HTR-8/SVneo (cell line): ENCODE measurements around the gene SRSF2.
A peak's percentile ranks its signal among the peaks of the same experiment; 100 is the strongest.
"Not testable (repeated sequence)": the region's sequence is repeated elsewhere in the genome, so short reads cannot be mapped to it uniquely, and the experiment has no call there.

Source experiments
- DNase-seq: peaks from one replicate; pipeline ENCODE4 v3.0.0; 2011; ENCODE audit warnings: low spot score, mixed read lengths; ENCODE audit not compliant: insufficient read length
- FAIRE-seq: peaks from 2 replicates; lab custom pipeline; 2011; peaks lifted over from hg19 to GRCh38; lab: Jason Lieb, UNC

SRSF2 gene

DNA sequence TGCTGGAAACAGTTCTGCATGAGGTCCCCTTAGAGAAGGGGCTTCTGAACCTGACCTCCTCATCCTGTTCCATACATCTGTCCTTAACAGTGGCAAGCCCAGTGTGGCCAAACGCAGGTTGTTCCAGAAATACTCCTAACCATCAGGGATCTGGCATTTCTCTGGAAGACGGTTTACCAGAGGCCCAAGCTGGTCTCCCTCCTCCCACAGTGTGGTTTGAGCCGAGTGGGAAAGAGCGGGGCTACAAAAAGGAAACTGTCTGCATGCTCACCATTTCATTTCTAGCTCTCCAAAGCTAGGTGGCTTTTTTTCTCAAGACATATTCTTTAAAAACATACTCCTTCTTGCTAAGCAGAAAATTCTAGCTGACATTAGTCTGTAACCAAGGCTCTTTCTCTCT lies 32.3 kb downstream of the SRSF2 start:
- no peak for FAIRE-seq
- DNase-seq, result no peak

DNA sequence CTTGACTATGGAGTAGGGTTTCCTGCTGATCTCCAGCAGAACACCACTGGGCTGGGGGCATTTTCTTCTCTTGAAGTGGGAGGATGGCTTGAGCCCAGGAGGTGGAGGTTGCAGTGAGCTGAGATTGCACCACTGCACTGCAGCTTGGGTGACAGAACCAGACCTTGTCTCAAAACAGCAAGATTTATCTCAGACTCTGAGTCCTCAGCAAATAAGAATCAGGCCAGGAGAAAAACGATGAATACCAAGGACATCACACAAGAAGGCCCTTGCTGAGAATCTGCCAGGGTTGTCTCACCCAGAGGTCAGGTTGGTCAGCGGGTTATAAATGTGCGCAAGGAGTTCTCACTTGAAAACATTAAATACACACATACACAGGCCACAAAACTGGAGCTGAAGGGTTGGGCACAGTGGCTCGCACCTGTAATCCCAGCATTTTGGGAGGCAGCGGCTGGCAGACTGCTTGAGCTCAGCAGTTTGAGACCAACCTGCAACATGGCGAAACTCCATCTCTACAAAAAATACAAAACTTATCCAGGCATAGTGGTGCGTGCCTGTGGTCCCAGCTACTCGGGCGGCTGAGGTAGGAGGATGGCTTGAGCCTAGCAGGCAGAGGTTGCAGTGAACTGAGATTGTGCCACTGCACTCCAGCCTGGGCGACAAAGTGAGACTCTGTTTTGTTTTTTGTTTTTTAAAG lies 34.0 kb downstream of the SRSF2 start:
- no peak for FAIRE-seq
- DNase-seq, result no peak

DNA sequence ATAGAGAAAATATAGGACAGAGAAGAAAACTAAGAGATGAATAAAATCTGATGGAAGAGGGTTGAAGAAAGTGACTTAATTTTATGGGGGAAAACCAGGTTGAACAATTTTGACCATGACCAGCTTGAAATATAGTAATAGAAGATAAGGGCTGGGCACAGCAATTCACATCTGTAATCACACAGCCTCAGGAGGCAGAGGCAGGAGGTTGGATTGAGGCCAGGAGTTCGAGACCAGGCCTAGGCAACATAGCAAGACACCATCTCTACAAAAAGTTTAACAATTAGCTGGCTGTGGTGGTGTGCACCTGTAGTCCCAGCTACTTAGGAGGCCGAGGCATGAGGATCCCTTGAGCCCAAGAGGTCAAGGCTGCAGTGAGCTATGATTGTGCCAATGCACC lies 35.1 kb downstream of the SRSF2 start:
- no peak for FAIRE-seq
- no peak for DNase-seq

DNA sequence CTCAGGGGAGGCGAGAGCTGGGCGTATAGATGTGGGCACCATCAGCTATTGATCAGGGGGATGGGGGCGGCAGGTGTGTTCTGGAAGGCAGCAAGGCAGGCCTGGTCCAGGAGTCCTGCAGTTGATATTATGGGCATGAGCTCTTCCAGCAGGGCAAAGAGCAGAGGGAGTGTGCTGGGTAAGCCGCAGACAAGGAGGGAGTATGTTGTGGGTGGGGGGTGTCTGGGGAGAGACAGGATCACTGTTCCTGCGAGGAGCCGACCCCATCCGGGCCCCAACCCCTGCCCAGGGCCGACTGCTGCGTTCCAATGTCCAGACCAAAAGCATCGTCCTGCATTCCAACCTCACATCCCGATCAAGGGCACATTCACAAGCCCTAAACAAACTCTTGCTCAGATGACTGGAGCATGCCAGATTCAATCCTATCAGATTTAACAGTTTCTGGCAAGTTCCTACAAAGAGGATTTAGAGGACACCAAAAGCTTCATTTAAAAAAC lies 35.6 kb downstream of the SRSF2 start:
- FAIRE-seq, result no peak

DNA sequence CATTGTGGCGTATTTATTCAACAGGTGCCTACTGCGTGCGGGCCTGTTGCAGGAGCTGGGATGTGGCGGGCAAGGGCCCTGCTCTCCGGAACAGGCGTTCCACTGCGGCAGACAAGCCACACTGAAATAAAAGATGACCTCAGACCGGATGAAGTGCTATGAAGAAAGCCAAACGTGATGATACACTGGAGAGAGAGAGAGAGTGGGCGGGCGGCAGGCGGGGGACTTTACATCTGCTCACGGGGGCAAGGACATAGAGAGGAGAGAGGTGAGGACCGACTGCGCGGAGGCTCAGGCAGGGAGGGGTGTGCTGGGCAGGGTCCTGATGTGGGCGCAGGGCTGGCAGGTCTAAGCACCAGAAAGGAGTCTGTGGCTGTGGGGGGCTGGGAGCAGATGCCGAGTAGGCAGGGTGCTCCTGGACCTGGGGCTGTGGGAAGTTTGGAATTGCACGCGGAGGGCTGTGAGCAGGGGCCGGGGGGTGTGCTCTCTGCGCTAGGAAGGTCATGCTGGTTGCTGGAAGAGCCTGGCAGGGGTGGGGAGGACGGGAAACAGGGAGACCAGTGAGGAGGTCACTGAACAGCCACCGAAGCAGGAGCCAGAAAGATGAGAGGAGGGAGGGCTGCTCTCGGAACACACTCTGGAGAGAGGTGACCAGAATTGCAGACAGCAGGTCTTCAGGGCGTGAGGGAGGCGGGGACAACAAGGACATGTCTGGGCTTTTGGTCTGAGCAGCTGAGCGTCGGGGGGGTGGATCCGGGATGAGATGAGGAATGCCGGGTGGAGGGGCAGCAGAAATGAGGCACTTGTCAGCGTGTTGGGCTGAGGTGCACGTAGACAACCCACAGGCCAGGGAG lies 36.3 kb downstream of the SRSF2 start:
- DNase-seq, result peak; percentile 71
- peak; percentile 82 for FAIRE-seq

More for the DNA sequence above, 35.6 kb downstream of the SRSF2 start:
- no peak for DNase-seq

DNA sequence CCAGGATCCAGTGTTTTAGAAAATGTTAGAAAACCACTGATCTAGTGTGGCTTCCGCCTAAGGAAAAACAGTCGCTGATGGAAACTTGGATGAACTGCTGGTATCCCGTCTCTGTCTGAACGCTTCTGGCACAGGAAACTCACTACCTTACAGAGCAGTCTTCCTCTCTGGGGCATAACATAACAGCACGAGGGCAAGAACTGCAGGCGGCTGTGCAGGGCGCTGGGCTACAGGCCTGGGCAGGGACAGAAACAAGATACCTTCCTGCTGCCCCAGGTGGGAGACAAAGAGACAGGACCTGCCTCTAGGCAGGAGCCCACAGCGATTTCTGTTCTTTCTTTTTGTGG lies 36.9 kb downstream of the SRSF2 start:
- DNase-seq (no peak), FAIRE-seq (no peak)

DNA sequence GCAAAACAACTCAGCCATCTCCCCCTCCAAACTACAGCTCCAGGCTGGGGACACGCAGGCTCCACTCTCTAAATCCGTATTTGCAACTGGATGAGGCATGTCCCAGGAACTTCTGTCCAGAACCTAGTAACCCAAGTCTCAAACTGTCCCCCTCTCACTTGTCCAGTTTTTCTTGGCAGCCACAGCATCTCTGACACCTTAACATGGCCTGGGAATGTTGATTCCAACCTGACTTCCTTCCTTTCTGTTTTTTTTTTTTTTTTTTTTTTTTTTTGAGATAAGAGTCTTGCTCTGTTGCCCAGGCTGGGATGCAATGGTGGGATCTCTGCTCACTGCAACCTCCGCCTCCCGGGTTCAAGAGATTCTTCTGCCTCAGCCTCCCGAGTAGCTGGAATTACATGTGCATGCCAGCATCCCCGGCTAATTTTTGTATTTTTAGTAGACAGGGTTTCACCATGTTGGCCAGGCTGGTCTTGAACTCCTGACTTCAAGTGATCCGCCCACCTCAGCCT lies 38.6 kb downstream of the SRSF2 start:
- DNase-seq, FAIRE-seq: not testable (repeated sequence)

DNA sequence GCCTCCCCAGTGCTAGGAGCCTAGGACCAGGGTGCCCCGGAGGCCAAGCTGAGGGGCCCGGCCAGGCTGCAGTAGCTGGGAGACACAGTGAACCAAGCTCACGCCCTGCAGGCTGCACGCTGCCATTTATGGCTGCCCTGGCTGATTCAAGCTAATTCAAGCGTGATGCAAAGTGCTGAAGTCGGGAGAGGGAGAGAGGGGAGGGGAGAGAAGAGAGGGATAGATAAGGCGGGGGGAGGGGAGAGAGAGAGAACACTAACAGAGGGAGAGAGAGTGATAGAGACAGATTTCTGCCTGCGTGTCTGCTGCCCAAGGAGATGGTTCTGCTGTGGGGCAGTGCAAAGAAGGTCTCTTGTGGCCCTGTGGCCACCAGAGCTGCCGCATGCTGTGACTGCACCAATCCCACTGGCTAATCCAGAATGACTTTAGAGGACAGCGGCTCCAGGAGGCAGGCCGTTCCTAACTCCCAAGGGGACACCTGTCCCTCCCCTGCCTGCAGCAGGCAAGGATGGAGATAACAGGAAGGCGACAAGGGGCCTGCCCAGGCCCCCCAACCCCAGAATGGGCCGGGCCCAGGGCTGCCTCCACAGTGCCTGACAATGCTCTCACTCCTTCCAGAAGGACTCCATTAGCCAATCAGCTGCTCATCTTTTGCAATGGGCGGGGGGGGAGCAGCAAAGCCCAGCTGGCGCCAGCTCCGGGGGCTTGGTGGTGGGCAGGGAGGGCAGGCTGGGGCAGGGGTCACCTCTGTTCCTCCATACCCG lies 39.2 kb downstream of the SRSF2 start:
- FAIRE-seq (peak; percentile 57), DNase-seq (no peak)

DNA sequence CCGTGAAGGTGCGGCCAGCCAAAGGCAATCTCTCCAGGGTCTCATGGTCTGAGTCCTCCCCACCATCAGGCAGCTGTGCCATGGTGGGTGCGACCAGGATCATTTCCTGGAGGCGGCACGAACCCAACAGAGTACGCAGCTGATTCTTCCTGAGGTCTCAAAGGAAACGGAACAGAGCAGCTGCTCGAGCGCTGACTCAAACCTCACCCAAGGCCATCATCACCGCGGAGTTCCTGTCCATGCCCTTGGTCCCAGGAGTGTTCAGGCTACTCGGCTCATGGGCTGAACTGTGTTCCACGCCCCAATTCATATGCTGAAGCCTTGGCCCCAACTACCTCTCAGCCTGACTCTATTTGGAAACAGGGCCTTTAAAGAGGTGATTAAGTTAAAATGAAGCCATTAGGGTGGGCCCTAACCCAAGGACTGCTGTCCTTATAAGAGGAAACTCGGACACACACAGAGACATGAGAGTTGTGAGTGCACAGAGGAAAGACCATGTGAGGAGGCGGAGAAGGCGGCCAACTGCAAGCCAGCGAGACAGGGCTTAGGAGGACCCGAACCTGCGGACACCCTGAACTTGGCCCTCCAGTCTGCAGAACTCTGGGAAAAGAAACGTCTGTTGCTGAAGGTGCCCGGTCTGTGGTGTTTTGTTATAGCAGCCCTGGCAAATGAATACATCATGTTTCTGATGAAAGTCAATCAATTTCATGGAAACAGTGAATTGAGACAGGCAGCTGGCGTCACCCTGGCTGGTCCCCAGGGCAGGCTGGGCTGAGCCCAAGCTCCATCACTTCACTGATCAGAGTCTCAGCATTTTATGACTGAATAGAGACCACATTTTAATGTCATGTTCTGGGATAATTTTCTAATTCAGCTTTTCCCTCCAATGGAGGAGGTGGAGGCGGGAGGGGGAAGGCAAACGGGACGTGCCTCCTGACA lies 40.1 kb downstream of the SRSF2 start:
- FAIRE-seq, result peak; percentile 67
- no peak for DNase-seq

DNA sequence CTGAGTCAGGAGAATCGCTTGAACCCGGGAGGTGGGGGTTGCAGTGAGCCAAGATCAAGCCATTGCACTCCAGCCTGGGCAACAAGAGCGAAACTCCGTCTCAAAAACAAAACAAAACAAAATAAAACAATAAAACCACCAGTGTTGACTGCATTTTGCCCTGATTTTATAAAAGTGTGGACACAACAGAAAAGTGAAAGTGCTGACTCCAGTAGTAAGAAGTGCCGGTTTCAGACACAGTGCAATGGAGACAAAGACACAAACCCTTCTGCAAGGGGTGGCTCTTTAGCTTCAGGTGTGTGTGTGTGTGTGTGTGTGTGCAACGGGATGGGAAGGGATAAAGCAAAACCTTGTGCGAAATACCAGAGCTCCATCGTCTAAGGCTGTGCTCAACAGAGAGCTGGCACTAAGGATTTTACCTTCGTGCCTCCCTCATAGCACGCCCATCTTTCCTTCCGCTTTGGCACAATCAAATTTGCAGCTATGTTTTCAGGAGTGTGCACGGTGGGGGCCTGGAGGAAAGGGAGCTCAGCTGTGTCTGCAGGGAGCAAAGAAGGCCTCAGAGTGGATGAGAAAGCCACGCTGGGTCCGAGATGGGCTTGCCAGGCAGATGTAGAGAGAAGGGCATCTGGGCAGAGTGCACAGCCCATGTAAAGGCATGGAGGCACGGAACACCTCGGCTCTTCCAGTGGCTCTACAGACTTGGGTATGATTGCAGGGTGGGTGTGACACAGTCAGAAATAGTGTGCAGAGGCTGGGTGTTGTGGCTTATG lies 41.9 kb downstream of the SRSF2 start:
- FAIRE-seq (no peak), DNase-seq (no peak)

DNA sequence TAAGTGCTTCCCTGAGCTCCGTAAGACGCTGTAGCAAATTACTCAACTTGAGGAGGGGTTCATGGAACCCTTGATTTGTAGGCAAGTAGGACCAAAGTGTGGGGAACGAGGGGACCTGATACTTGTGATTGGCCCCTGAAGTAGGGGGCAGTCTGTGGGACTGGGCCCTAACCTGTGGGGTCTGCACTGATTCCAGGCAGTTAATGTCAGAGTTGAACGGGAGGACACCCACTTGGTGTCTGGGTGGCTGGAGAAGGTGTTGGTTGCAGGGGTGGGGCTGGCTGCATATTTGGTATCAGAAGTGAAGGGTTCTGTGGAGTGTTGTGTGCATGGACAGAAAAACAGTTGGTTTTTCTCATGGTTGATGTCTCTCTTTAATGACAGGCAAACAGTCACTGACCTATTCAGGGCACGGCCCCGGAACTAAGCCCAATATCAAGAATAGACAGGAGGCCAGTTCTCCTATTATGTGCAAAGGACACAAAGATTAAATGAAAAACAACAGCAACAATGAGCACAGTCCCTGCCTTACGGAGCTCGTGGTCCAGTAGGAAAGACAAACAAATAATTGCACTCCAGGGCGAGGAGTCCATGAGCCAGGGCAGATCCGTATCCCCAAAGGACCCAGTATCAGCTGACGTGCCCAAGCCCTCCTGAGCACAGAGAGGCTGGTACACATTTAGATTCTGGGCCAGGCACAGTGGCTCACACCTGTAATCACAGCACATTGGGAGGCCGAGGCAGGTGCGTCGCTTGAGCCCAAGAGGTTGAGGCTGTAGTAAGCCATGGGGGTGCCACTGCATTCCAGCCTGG lies 45.5 kb downstream of the SRSF2 start:
- FAIRE-seq (no peak), DNase-seq (no peak)

DNA sequence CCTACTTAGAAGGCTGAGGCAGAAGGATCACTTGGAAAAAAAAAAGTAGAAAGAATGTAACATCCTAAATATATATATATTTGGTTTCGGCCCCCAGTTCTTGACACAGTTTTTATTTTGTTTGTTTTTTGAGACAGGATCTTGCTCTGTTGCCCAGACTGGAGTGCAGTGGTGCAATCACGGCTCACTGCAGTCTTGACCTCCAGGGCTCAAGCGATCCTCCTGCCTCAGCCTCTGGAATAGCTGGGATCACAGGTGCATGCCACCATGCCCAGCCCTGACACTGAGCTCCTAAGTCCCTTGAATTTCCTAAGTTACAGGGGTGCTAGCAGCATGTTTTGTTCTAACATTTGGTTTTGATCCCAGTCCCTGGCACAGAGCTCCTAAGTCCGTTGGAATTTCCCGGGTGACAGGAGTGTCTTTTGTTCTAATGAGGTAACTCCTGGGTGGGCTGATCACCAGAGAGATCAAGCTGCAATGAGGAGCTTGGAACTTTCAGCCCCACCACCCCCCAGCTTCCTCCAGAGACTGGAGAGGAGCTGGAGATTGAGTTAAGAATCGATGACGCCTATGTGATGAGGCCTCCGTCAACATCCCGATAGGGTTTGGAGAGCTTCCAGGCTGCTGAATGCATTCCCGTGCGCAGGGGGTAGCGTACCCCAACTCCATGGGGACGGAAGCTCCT lies 46.4 kb downstream of the SRSF2 start:
- FAIRE-seq (no peak), DNase-seq (no peak)

DNA sequence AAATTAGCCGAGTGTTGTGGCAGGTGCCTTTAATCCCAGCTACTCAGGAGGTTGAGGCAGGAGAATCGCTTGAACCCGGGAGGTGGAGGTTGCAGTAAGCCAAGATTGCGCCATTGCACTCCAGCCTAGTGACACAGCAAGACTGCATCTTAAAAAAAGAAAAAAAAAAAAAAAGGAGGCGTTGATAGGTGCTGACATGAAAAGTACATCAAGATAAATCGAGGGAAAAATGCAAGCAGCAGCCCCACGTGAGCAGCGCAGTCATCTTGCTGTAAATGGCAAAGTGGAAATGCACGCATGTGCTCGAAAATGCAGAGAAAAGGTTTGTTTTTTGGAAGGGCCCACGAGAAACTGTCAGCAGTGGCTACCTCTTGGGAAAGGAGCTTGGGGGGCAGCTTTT lies 47.3 kb downstream of the SRSF2 start:
- FAIRE-seq (no peak), DNase-seq (no peak)

DNA sequence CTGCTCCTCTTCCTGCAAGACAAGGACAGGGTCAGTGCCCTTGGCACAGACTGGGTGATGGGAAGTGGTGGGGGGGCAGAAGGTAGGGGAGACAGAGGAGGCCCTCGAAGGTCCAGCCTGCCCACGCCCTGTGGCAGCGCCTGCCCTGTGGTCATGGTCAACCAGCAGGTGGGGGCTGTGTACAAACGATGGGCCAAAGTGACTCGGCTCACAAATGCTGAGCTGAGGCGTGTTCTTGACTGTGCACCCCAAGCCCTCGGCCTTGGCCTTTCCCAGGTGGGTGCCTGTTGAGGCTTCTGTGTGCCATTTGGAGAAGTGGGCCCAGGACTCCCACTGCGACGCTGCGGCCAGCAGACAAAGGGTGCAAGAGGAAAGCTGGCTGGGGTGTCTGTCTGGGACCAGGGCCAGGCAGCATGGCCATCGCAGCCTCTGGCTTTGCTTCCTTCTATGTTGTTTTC lies 48.9 kb downstream of the SRSF2 start:
- DNase-seq (peak; percentile 39), FAIRE-seq (peak; percentile 57)

DNA sequence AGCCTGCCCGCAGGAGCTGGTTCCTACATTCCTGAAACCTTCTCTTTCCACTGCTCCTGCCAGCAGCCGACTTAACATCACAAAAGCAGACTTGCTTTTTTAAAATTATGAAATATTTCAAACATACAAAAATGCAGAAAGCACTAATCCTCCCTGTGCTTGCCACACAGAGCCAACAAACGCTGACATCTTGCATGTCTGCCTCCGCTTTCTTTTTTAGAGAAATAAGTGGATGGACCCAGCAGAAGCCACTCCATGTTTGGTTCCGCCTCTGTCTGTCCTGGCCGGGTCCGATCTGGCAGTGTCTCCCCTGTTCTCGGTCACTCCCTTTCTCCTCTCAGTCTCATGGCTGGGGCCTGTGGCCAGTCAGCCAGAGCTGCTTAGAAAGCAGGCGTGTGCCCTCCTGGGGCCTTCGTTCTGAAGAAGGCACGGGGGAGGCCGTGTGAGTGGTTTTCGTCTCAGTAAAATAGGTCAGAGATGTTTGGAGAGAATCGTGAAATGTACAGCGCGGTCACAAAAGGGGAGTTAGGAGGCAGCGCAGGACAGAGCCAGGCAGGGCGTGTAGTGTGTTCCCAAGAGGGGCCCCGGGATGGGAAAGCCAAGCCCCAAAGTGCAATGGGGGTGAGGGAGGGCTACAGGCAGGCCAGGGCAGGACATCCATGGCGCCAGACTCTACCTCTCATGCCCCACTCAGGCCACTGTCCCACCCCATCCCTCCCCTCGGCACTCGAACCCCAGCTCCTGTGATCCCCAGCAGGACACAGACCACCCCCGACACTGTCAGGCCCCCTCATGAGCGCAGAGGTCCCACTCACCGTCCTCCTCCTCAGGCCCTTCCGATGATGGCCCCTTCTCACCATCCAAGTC lies 49.6 kb downstream of the SRSF2 start:
- no peak for FAIRE-seq
- no peak for DNase-seq

DNA sequence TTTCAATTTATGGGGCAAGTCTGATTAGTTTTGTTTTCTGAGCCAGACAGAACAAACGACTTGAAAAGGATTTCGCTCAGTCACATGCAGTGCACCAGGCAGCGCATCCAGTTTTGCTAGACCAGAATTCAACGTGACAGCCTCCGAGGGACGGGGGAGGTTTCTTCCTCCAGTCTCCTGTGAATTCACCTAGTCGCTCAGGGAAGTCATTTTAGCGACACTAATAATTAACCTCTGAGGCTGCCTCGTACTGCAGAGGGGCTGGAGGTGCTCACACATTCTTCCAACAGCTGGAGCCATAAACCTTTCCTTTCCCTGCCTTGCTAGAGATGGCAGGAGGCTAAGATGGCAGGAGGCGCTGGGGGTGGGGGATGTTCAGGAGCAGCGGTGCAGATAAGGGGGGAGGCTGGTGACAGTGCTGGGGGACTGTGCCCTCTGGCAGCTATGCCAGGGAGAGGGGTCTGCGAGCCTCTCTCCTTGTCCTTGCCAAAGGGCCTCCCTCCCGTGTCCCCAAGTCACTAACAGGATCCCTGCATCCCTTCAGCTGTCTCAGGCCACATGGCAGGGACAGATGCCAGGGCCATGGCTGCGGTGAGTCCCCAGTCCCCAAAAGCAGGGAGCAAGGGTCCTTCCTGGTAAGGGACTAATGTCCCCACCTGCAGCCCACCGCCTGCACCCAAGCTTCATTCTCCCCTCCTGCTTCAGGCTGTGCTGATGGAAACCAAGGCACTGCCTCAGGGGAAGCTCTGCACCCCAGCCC lies 50.4 kb downstream of the SRSF2 start:
- FAIRE-seq, result no peak
- no peak for DNase-seq
